CD4-positive, CD25-positive, alpha-beta regulatory T cell (primary cell): ENCODE results near the gene ZNF709. TPM values are rescaled to one million over a fixed set of nuclear protein-coding genes. Genes with fewer than 3 reads are reported as not detected.
"Not testable (repeated sequence)": the region's sequence is repeated elsewhere in the genome, so short reads cannot be mapped to it uniquely, and the experiment has no call there.

Source experiments
- ATAC-seq, 2 donors: fragments of 150-1000 bp; cut with Tn5 transposase; one replicate each; pipeline ENCODE4 v1.10.0; 2021; ENCODE audit warnings: low read depth in 2 of 2, moderate number of reproducible peaks in 2 of 2, moderate library complexity in 1 of 2
- DNase-seq, 3 donors: peaks; one replicate each; pipeline versions ENCODE4 v3.0.0 to v3.0.0-alpha.2; 2012 to 2022; ENCODE audit warnings: mixed read lengths in 1 of 3
- H3K27ac ChIP-seq: one replicate; pipeline ENCODE4 v1.7.0; 2013; ENCODE audit warnings: mild to moderate bottlenecking, low read length; ENCODE audit not compliant: insufficient read depth, poor library complexity, severe bottlenecking
- H3K27me3 ChIP-seq: one replicate; pipeline ENCODE4 v1.7.0; 2013; ENCODE audit warnings: low read length; ENCODE audit not compliant: control insufficient read depth, insufficient read depth
- H3K36me3 ChIP-seq: one replicate; pipeline ENCODE4 v1.7.0; 2013; ENCODE audit warnings: mild to moderate bottlenecking, low read length, moderate library complexity; ENCODE audit not compliant: control insufficient read depth, insufficient read depth
- H3K4me1 ChIP-seq: 2 replicates; pipeline ENCODE4 v1.7.0; 2013; ENCODE audit warnings: mild to moderate bottlenecking, low read length; ENCODE audit not compliant: insufficient read depth, control insufficient read depth, poor library complexity, severe bottlenecking
- H3K4me3 ChIP-seq: one replicate; pipeline ENCODE4 v1.7.0; 2013; ENCODE audit warnings: low read depth, mild to moderate bottlenecking, low read length, moderate library complexity
- H3K9me3 ChIP-seq, 2 experiments: 1 replicate in 1 of 2; 2 replicates in 1 of 2; pipeline ENCODE4 v1.7.0; 2013; ENCODE audit warnings: low read length in 2 of 2, mild to moderate bottlenecking in 1 of 2, moderate library complexity in 1 of 2; ENCODE audit not compliant: control insufficient read depth in 2 of 2
- H3K27ac Mint-ChIP-seq, 3 donors: one replicate each; pipeline ENCODE4 v1.8.0; 2020 to 2022; ENCODE audit warnings: mild to moderate bottlenecking in 3 of 3, mixed read lengths in 3 of 3, moderate library complexity in 2 of 3
- H3K27me3 Mint-ChIP-seq: one replicate; pipeline ENCODE4 v1.8.0; 2022; ENCODE audit warnings: mild to moderate bottlenecking, mixed read lengths
- H3K36me3 Mint-ChIP-seq: one replicate; pipeline ENCODE4 v1.8.0; 2020; ENCODE audit warnings: mixed read lengths
- H3K4me1 Mint-ChIP-seq, 4 donors: one replicate each; pipeline ENCODE4 v1.8.0; 2020 to 2022; ENCODE audit warnings: mixed read lengths in 4 of 4, mild to moderate bottlenecking in 1 of 4
- H3K4me3 Mint-ChIP-seq, 4 donors: one replicate each; pipeline ENCODE4 v1.8.0; 2020 to 2022; ENCODE audit warnings: mild to moderate bottlenecking in 4 of 4, mixed read lengths in 4 of 4, moderate library complexity in 3 of 4
- H3K9me3 Mint-ChIP-seq, 7 donors: one replicate each; pipeline ENCODE4 v1.8.0; 2020 to 2022; ENCODE audit warnings: mixed read lengths in 7 of 7, mild to moderate bottlenecking in 3 of 7, moderate library complexity in 2 of 7
- polyA plus RNA-seq, 4 donors: library from polyadenylated mRNA; unstranded; fragments of 300-500 nt; fragmentation: Illumina TruSeq; gene quantifications; one replicate each; pipeline ENCODE4 v1.2.3, GENCODE V29; 2021
- total RNA-seq: library from RNA; stranded (reverse); gene quantifications from one replicate; pipeline ENCODE4 v1.2.3, GENCODE V29; 2022

The ZNF709 gene
- total and polyA plus RNA-seq, 5 donors from 2014 or later, result 1.4 to 4.0 (median 2.5) TPM

GRCh38 chr19:12481781-12482508, 2.7 kb downstream of the ZNF709 start:
- no peak for DNase-seq
- ATAC-seq, result no peak
- H3K27ac Mint-ChIP-seq, result peak overlapping the region in 2 of 3 donors; percentile 57 to 83
- peaks cover 16 to 52% (median 31%) of the 10 kb centered on the region in 4 donors for H3K4me1 Mint-ChIP-seq
- Histone ChIP-seq H3K27ac (no peak overlapping the region), H3K4me1 (peaks cover 23% of the 10 kb centered on the region), H3K27me3 (no peaks in the 10 kb centered on the region), H3K4me3 (no peak overlapping the region), H3K9me3 (peaks cover 2 to 16% of the 10 kb centered on the region in 2 experiments), H3K36me3 (no peaks in the 10 kb centered on the region)
- peak overlapping the region; percentile 65 to 93 (median 70) for H3K4me3 Mint-ChIP-seq
- no peaks in the 10 kb centered on the region for H3K36me3 Mint-ChIP-seq
- H3K27me3 Mint-ChIP-seq, result no peaks in the 10 kb centered on the region
- peaks cover 0 to 6% (median 0%) of the 10 kb centered on the region in 7 donors for H3K9me3 Mint-ChIP-seq

- Histone ChIP-seq H3K27ac (no peak overlapping the region), H3K4me1 (peaks cover 9% of the 10 kb centered on the region), H3K4me3 (no peak overlapping the region), H3K36me3 (no peaks in the 10 kb centered on the region), H3K27me3 (no peaks in the 10 kb centered on the region), H3K9me3 (peaks cover 17 to 38% of the 10 kb centered on the region in 2 experiments)
- H3K4me3 Mint-ChIP-seq, result peak overlapping the region in 3 of 4 donors; percentile 29 to 81 (median 63)
- peaks cover 3% of the 10 kb centered on the region for H3K36me3 Mint-ChIP-seq
- DNase-seq (peak in 1 of 3 donors; percentile 20), ATAC-seq (peak in 1 of 2 donors; percentile 25)
- H3K27me3 Mint-ChIP-seq, result no peaks in the 10 kb centered on the region
- peaks cover 14 to 46% (median 24%) of the 10 kb centered on the region in 4 donors for H3K4me1 Mint-ChIP-seq
- H3K27ac Mint-ChIP-seq, result peak overlapping the region; percentile 20 to 83 (median 82)
- H3K9me3 Mint-ChIP-seq, result peaks cover 0 to 13% (median 1%) of the 10 kb centered on the region in 7 donors
These were observed 6.2 kb downstream of the ZNF709 start for GRCh38 chr19:12478234-12478941.

- H3K4me3 Mint-ChIP-seq, DNase-seq, H3K27ac ChIP-seq, H3K27me3 Mint-ChIP-seq, H3K27me3 ChIP-seq, H3K4me1 ChIP-seq, H3K27ac Mint-ChIP-seq, H3K4me3 ChIP-seq, ATAC-seq, H3K4me1 Mint-ChIP-seq: not testable (repeated sequence)
- Mint-ChIP-seq H3K36me3 (peaks cover 19% of the 10 kb centered on the region), H3K9me3 (peaks cover 0 to 56% (median 15%) of the 10 kb centered on the region in 7 donors)
- Histone ChIP-seq H3K36me3 (peaks cover 27% of the 10 kb centered on the region), H3K9me3 (peaks cover 61 to 84% of the 10 kb centered on the region in 2 experiments)
These were observed 17.0 kb downstream of the ZNF709 start for GRCh38 chr19:12467651-12468050.

- no peak for ATAC-seq
- Mint-ChIP-seq H3K36me3 (peaks cover 27% of the 10 kb centered on the region), H3K27ac (no peak overlapping the region), H3K27me3 (no peaks in the 10 kb centered on the region), H3K9me3 (peaks cover 0 to 61% (median 17%) of the 10 kb centered on the region in 7 donors), H3K4me1 (peaks cover 0 to 1% (median 0%) of the 10 kb centered on the region in 4 donors), H3K4me3 (no peak overlapping the region)
- H3K4me3 ChIP-seq, result no peak overlapping the region
- no peaks in the 10 kb centered on the region for H3K27me3 ChIP-seq
- no peaks in the 10 kb centered on the region for H3K4me1 ChIP-seq
- no peak overlapping the region for H3K27ac ChIP-seq
- no peak for DNase-seq
- peaks cover 25% of the 10 kb centered on the region for H3K36me3 ChIP-seq
- H3K9me3 ChIP-seq, result peaks cover 65 to 76% of the 10 kb centered on the region in 2 experiments
These were observed 19.4 kb downstream of the ZNF709 start for GRCh38 chr19:12465211-12465610.

- peaks cover 62 to 76% of the 10 kb centered on the region in 2 experiments for H3K9me3 ChIP-seq
- Mint-ChIP-seq H3K4me3 (no peak overlapping the region), H3K27me3 (no peaks in the 10 kb centered on the region), H3K27ac (no peak overlapping the region), H3K4me1 (no peaks in the 10 kb centered on the region), H3K9me3 (peaks cover 0 to 59% (median 19%) of the 10 kb centered on the region in 7 donors), H3K36me3 (peaks cover 29% of the 10 kb centered on the region)
- no peaks in the 10 kb centered on the region for H3K27me3 ChIP-seq
- ATAC-seq (no peak), DNase-seq (no peak)
- H3K4me3 ChIP-seq, result no peak overlapping the region
- no peaks in the 10 kb centered on the region for H3K4me1 ChIP-seq
- no peak overlapping the region for H3K27ac ChIP-seq
- H3K36me3 ChIP-seq, result peaks cover 24% of the 10 kb centered on the region
These were observed 19.8 kb downstream of the ZNF709 start for GRCh38 chr19:12464769-12465168.

- not testable (repeated sequence) for H3K4me1 Mint-ChIP-seq, H3K27ac Mint-ChIP-seq, H3K4me3 Mint-ChIP-seq, ATAC-seq, H3K4me1 ChIP-seq, H3K27me3 Mint-ChIP-seq, H3K4me3 ChIP-seq, H3K27me3 ChIP-seq, DNase-seq, H3K27ac ChIP-seq
- Mint-ChIP-seq H3K36me3 (peaks cover 36% of the 10 kb centered on the region), H3K9me3 (peaks cover 0 to 62% (median 24%) of the 10 kb centered on the region in 7 donors)
- Histone ChIP-seq H3K9me3 (peaks cover 65 to 76% of the 10 kb centered on the region in 2 experiments), H3K36me3 (peaks cover 24% of the 10 kb centered on the region)
These were observed 20.5 kb downstream of the ZNF709 start for GRCh38 chr19:12464139-12464538.

- H3K9me3 ChIP-seq, result peaks cover 30 to 63% of the 10 kb centered on the region in 2 experiments
- peaks cover 0 to 39% (median 22%) of the 10 kb centered on the region in 7 donors for H3K9me3 Mint-ChIP-seq
- no peak overlapping the region for H3K27ac ChIP-seq
These were observed 31.1 kb downstream of the ZNF709 start for GRCh38 chr19:12453495-12453894.

More at GRCh38 chr19:12453495-12453894, 31.1 kb downstream of the ZNF709 start:
- H3K27ac Mint-ChIP-seq, result no peak overlapping the region
- ATAC-seq (no peak), DNase-seq (no peak)
- H3K27me3 Mint-ChIP-seq, result no peaks in the 10 kb centered on the region
- Histone ChIP-seq H3K4me1 (no peaks in the 10 kb centered on the region), H3K36me3 (no peaks in the 10 kb centered on the region), H3K4me3 (no peak overlapping the region), H3K27me3 (no peaks in the 10 kb centered on the region)
- H3K36me3 Mint-ChIP-seq, result peaks cover 11% of the 10 kb centered on the region
- no peaks in the 10 kb centered on the region for H3K4me1 Mint-ChIP-seq
- no peak overlapping the region for H3K4me3 Mint-ChIP-seq
